ENCODE results near the gene ANKHD1. TPM values are rescaled to one million over a fixed set of nuclear protein-coding genes. Genes with fewer than 3 reads are reported as not detected.

The ANKHD1 gene
- total RNA-seq, 1 experiment from 2014 or later: 140 TPM

DNA sequence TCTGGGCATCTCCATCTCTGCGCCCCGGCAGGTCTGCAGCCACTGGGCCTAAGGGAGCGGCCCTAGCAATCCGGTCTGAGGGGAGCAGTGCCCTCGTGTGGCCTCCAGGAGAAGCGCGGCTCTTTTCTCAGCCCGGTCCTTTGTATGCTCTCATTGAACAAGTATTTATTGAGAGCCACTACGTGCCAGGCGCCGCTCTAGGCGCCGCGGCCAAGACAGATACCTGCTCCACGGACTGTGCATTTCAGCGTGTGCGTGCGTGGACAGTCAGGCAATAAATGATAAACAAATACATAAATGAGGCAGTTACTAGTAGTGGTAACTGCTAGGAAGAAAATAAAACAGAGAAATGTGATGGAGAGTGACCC is 43.9 kb upstream of the ANKHD1 start:
- TF ChIP-seq, protein P1, sequence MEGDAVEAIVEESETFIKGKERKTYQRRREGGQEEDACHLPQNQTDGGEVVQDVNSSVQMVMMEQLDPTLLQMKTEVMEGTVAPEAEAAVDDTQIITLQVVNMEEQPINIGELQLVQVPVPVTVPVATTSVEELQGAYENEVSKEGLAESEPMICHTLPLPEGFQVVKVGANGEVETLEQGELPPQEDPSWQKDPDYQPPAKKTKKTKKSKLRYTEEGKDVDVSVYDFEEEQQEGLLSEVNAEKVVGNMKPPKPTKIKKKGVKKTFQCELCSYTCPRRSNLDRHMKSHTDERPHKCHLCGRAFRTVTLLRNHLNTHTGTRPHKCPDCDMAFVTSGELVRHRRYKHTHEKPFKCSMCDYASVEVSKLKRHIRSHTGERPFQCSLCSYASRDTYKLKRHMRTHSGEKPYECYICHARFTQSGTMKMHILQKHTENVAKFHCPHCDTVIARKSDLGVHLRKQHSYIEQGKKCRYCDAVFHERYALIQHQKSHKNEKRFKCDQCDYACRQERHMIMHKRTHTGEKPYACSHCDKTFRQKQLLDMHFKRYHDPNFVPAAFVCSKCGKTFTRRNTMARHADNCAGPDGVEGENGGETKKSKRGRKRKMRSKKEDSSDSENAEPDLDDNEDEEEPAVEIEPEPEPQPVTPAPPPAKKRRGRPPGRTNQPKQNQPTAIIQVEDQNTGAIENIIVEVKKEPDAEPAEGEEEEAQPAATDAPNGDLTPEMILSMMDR (IDR thresholded peaks at IDR 0.05): peak; percentile 96
- no peak for TF ChIP-seq TCF7L2 (IDR thresholded peaks at IDR 0.05; ENCODE audit: low read depth, low read length)
- Histone ChIP-seq H3K4me3 (ENCODE audit: low read depth in 2 of 2, low read length in 2 of 2) (peak overlapping the region; percentile 7 to 52; a peak in 3 of 4 replicates), H3K27ac (ENCODE audit: low read length) (no peak overlapping the region), H3K36me3 (ENCODE audit: control insufficient read depth, insufficient read depth, low read length) (no peaks in the 10 kb centered on the region), H3K4me1 (ENCODE audit: control insufficient read depth, insufficient read depth, low read length) (no peaks in the 10 kb centered on the region), H3K9me3 (ENCODE audit: control insufficient read depth, insufficient read depth, low read depth, low read length) (no peaks in the 10 kb centered on the region), H3K27me3 (ENCODE audit: control insufficient read depth, insufficient read depth, low read length) (no peaks in the 10 kb centered on the region)
- in situ Hi-C loops (cut with HindIII; ENCODE audit: low pct_unique_long_range_greater_than_20kb, low sequenced_read_pairs) (no loop called here), intact Hi-C loops (cut with micrococcal nuclease; ENCODE audit: unreplicated experiment) (loop anchor here (2.0 kb wide), 1 partner anchor 113 kb away; no protein-coding TSS in a partner anchor)
- ATAC-seq (peak; percentile 94), DNase-seq (ENCODE audit: low read depth, low spot score) (peak; percentile 74)
- POLR2A ChIA-PET: no interaction called here
- CTCF ChIA-PET: interaction anchor here (1.6 kb wide), 1 partner anchor 12 kb away, joined by 10 read pairs; the partner anchor contains the start of gene HBEGF
- no TSS peak for BruUV-seq (replicated peaks)

DNA sequence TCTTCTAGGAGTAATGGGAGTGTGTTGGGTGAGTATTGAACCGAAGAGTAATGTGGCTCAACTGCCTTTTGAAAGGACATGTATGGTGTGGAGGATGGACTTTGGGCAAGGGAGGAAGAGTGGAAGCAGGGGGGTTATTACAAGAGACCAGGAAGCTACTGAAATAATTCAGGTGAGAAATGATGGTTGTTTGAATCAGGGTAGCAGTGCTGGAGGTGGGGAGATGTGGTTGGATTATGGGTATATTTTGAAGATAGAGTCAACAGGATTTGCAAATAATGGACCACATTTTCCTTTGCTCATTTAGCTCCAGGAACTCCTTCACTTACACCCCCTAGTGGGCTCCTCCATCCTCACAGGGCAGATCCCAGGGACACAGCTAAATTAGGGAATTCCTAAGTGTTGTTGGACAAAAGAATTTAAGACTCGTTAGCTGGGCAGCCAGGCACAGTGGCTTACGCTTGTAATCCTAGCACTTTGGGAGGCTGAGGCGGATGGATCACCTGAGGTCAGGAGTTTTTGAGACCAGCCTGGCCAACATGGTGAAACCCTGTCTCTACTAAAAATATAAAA is 42.8 kb upstream of the ANKHD1 start:
- POLR2A ChIA-PET: interaction anchor here (0.6 to 0.7 kb wide), 3 partner anchors 13 to 119 kb away, joined by 3 to 13 read pairs (median 4); no protein-coding TSS in a partner anchor
- DNase-seq (ENCODE audit: low read depth, low spot score) (no peak), ATAC-seq (no peak)
- Histone ChIP-seq H3K4me3 (ENCODE audit: low read depth in 2 of 2, low read length in 2 of 2) (no peak overlapping the region), H3K27me3 (ENCODE audit: control insufficient read depth, insufficient read depth, low read length) (no peaks in the 10 kb centered on the region), H3K4me1 (ENCODE audit: control insufficient read depth, insufficient read depth, low read length) (no peaks in the 10 kb centered on the region), H3K27ac (ENCODE audit: low read length) (no peak overlapping the region), H3K9me3 (ENCODE audit: control insufficient read depth, insufficient read depth, low read depth, low read length) (no peaks in the 10 kb centered on the region), H3K36me3 (ENCODE audit: control insufficient read depth, insufficient read depth, low read length) (no peaks in the 10 kb centered on the region)
- CTCF ChIA-PET: interaction anchor here (0.5 to 1.6 kb wide), 14 partner anchors 13 to 623 kb away, joined by 3 to 14 read pairs (median 5); partner anchors contain the start of genes HBEGF, NRG2 and ZMAT2
- TF ChIP-seq, protein P2, sequence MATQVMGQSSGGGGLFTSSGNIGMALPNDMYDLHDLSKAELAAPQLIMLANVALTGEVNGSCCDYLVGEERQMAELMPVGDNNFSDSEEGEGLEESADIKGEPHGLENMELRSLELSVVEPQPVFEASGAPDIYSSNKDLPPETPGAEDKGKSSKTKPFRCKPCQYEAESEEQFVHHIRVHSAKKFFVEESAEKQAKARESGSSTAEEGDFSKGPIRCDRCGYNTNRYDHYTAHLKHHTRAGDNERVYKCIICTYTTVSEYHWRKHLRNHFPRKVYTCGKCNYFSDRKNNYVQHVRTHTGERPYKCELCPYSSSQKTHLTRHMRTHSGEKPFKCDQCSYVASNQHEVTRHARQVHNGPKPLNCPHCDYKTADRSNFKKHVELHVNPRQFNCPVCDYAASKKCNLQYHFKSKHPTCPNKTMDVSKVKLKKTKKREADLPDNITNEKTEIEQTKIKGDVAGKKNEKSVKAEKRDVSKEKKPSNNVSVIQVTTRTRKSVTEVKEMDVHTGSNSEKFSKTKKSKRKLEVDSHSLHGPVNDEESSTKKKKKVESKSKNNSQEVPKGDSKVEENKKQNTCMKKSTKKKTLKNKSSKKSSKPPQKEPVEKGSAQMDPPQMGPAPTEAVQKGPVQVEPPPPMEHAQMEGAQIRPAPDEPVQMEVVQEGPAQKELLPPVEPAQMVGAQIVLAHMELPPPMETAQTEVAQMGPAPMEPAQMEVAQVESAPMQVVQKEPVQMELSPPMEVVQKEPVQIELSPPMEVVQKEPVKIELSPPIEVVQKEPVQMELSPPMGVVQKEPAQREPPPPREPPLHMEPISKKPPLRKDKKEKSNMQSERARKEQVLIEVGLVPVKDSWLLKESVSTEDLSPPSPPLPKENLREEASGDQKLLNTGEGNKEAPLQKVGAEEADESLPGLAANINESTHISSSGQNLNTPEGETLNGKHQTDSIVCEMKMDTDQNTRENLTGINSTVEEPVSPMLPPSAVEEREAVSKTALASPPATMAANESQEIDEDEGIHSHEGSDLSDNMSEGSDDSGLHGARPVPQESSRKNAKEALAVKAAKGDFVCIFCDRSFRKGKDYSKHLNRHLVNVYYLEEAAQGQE (IDR thresholded peaks at IDR 0.05; ENCODE audit: insufficient read depth in 1 of 2, low read depth in 2 of 2, low read length in 1 of 2): no peak
- TF ChIP-seq POLR2AphosphoS5 (IDR thresholded peaks at IDR 0.05; ENCODE audit: low read depth, low read length) (no peak), SIN3A (IDR thresholded peaks at IDR 0.05; ENCODE audit: borderline replicate concordance, insufficient read depth, low read depth, low read length) (no peak), TCF7L2 (IDR thresholded peaks at IDR 0.05; ENCODE audit: low read depth, low read length) (no peak)
- TF ChIP-seq, protein P1 (IDR thresholded peaks at IDR 0.05): peak; percentile 76
- in situ Hi-C loops (cut with HindIII; ENCODE audit: low pct_unique_long_range_greater_than_20kb, low sequenced_read_pairs): no loop called here
- BruUV-seq (replicated peaks): no TSS peak
- intact Hi-C loops (cut with micrococcal nuclease; ENCODE audit: unreplicated experiment): no loop called here
